Measurements from ENCODE around the gene GPN2. TPM values are rescaled to one million over a fixed set of nuclear protein-coding genes. Genes with fewer than 3 reads are reported as not detected.

The GPN2 gene
- total and polyA plus RNA-seq, 9 of the 15 experiments (the other 6 are each of a cell fraction or from before 2014, with no cell fraction given), result 9.9 to 58.8 (median 20.4) TPM

GRCh38 chr1:26922431-26922729 is 32.3 kb upstream of the GPN2 start (continued):
- TF ChIP-seq CTCF (IDR thresholded peaks at IDR 0.05 in 2 of 3, conservative IDR thresholded peaks at IDR 0.05 in 1 of 3; ENCODE audit: insufficient read depth in 2 of 3, low read depth in 1 of 3, low read length in 3 of 3) (no peak), SPI1 (IDR thresholded peaks at IDR 0.05; ENCODE audit: borderline replicate concordance, low read depth, low read length) (no peak)

- peak; percentile 99 for ATAC-seq
- WGBS (ENCODE audit: insufficient coverage, low coverage, missing lambda C conversion rate), result under 1% methylated on average over 79 of the region's 83 CpGs
- peaks cover 42% of the 10 kb centered on the region for H3K36me3 ChIP-seq (ENCODE audit: control insufficient read depth, insufficient read depth, low read length)
- peaks cover 12% of the 10 kb centered on the region for H4K20me1 ChIP-seq (replicated peaks; ENCODE audit: control insufficient read depth, insufficient read depth, low read length)
- H3K27me3 ChIP-seq (ENCODE audit: control insufficient read depth in 2 of 2, insufficient read depth in 2 of 2, low read length in 2 of 2), result no peaks in the 10 kb centered on the region; a peak in 1 of 5 replicates
- H3K9ac ChIP-seq (ENCODE audit: insufficient read depth in 1 of 2, low read depth in 2 of 2, low read length in 2 of 2), result peak within 1 kb of the TSS; percentile 92 to 99
- peak within 1 kb of the TSS; percentile 98 for H2AFZ ChIP-seq (ENCODE audit: low read depth, low read length)
- peak within 1 kb of the TSS; percentile 92 for H3K27ac ChIP-seq (ENCODE audit: extremely low read depth, low read depth, low read length)
- ChIA-PET CTCF (ENCODE audit: low intra/inter-chr PET ratio) (interaction anchor here (0.6 kb wide), 1 partner anchor 94 kb away, joined by 4 read pairs; no protein-coding TSS in a partner anchor), POLR2A (interaction anchor here (0.6 to 2.0 kb wide), 3 partner anchors 9 to 413 kb away, joined by 3 to 11 read pairs (median 5); partner anchors contain the start of gene GPATCH3)
- H3K4me3 ChIP-seq, result peak within 1 kb of the TSS; percentile 79
- peaks cover 18% of the 10 kb centered on the region in 2 experiments; a peak in 4 of 5 replicates for H3K4me1 ChIP-seq (replicated peaks in 1 of 2; ENCODE audit: control insufficient read depth in 2 of 2, insufficient read depth in 2 of 2, low read length in 2 of 2)
- in situ Hi-C loops (cut with MboI), result no loop called here
- no peaks in the 10 kb centered on the region for H3K9me3 ChIP-seq (replicated peaks; ENCODE audit: control insufficient read depth, insufficient read depth, low read depth, low read length)
- intact Hi-C loops (cut with micrococcal nuclease), result no loop called here
- peak within 1 kb of the TSS; percentile 97 for H3K4me2 ChIP-seq (ENCODE audit: insufficient read depth, low read length)
- FAIRE-seq, result peak; percentile 97
- H3K79me2 ChIP-seq (ENCODE audit: control insufficient read depth, insufficient read depth, low read length), result peaks cover 47% of the 10 kb centered on the region
- no peaks in the 10 kb centered on the region for H3K9me1 ChIP-seq (ENCODE audit: control insufficient read depth, insufficient read depth, low read length)
- no TSS peak for BruUV-seq (replicated peaks)
- peak; percentile 97 to 100 (median 98) for DNase-seq (ENCODE audit: extremely low read depth in 1 of 4, low spot score in 3 of 4)
- TF ChIP-seq ZMIZ1 (IDR thresholded peaks at IDR 0.05; ENCODE audit: low read depth in 2 of 2, low read length in 2 of 2) (0 out of 4 replicates have a peak, but pooled peaks of 1 of the 2 experiments have one; percentile 38), ZNF263 (CRISPR knock-in tag; IDR thresholded peaks at IDR 0.05; ENCODE audit: borderline replicate concordance) (peak; percentile 67), MEIS2 (IDR thresholded peaks at IDR 0.05; ENCODE audit: partially characterized antibody) (peak; percentile 63), HES1 (IDR thresholded peaks at IDR 0.05; ENCODE audit: low read depth) (no peak), FOXJ2 (tag; IDR thresholded peaks at IDR 0.05) (peak; percentile 49; the same call in 1 of the 2 replicates), ILF3 (IDR thresholded peaks at IDR 0.05; ENCODE audit: borderline replicate concordance) (no peak), ATF6 (CRISPR knock-in tag; IDR thresholded peaks at IDR 0.05) (peak; percentile 89), OTX1 (CRISPR knock-in tag; IDR thresholded peaks at IDR 0.05) (peak; percentile 58; the same call in 1 of the 2 replicates)
Observed at GRCh38 chr1:26921540-26922430, 31.7 kb upstream of the GPN2 start, which contains the start of gene NUDC. Gene NUDC, plus strand, starts transcription at chr1:26921743. Its CDS starts 106 bp downstream, at chr1:26921849.

All from K562 (cell line).